GM19438 (cell line): ENCODE results near the gene PIP4K2A.
A peak's percentile ranks its signal among the peaks of the same experiment; 100 is the strongest.
"Not testable (repeated sequence)": the region's sequence is repeated elsewhere in the genome, so short reads cannot be mapped to it uniquely, and the experiment has no call there.

Experiments used
- ATAC-seq: cut with Tn5 transposase; IDR thresholded peaks from one replicate; pipeline ENCODE4 v1.9.1; 2021; ENCODE audit warnings: low read depth; ENCODE audit not compliant: unreplicated experiment

Gene PIP4K2A

GRCh38 chr10:22697800-22698199, 16.6 kb downstream of the PIP4K2A start:
- no peak for ATAC-seq

GRCh38 chr10:22697101-22697500, 17.3 kb downstream of the PIP4K2A start:
- no peak for ATAC-seq

- ATAC-seq: no peak
Measured at GRCh38 chr10:22693860-22694259, 20.5 kb downstream of the PIP4K2A start.

GRCh38 chr10:22693371-22693784, 21.0 kb downstream of the PIP4K2A start:
- no peak for ATAC-seq

- not testable (repeated sequence) for ATAC-seq
Measured at GRCh38 chr10:22692119-22692518, 22.3 kb downstream of the PIP4K2A start.

- ATAC-seq: no peak
Measured at GRCh38 chr10:22690614-22691431, 23.6 kb downstream of the PIP4K2A start.

- ATAC-seq: no peak
Measured at GRCh38 chr10:22690158-22690557, 24.2 kb downstream of the PIP4K2A start.

- ATAC-seq: no peak
Measured at GRCh38 chr10:22686347-22686746, 28.0 kb downstream of the PIP4K2A start.

- ATAC-seq: no peak
Measured at GRCh38 chr10:22685926-22686325, 28.5 kb downstream of the PIP4K2A start.

- no peak for ATAC-seq
Measured at GRCh38 chr10:22684699-22685098, 29.7 kb downstream of the PIP4K2A start.

GRCh38 chr10:22683140-22683389, 31.3 kb downstream of the PIP4K2A start:
- ATAC-seq: peak; percentile 49

GRCh38 chr10:22682237-22683139, 31.9 kb downstream of the PIP4K2A start:
- no peak for ATAC-seq

- ATAC-seq: no peak
Measured at GRCh38 chr10:22681783-22682183, 32.6 kb downstream of the PIP4K2A start.

- ATAC-seq: no peak
Measured at GRCh38 chr10:22681301-22681700, 33.1 kb downstream of the PIP4K2A start.

GRCh38 chr10:22679608-22680007, 34.8 kb downstream of the PIP4K2A start:
- no peak for ATAC-seq

GRCh38 chr10:22677333-22677732, 37.0 kb downstream of the PIP4K2A start:
- ATAC-seq: no peak

GRCh38 chr10:22676435-22676834, 37.9 kb downstream of the PIP4K2A start:
- ATAC-seq: no peak

GRCh38 chr10:22674573-22674930, 39.8 kb downstream of the PIP4K2A start:
- no peak for ATAC-seq

GRCh38 chr10:22673785-22674572, 40.4 kb downstream of the PIP4K2A start:
- ATAC-seq: no peak

- ATAC-seq: no peak
Measured at GRCh38 chr10:22673091-22673392, 41.3 kb downstream of the PIP4K2A start.
